SK-N-SH treated with all-trans-retinoic acid at 6 μM for 48 hours (cell line): ENCODE data around the gene DIPK1A.

ENCODE experiments used
- ATAC-seq: fragments of 200-7000 bp; cut with Tn5 transposase; 3 replicates; pipeline ENCODE4 v1.9.1; 2020; ENCODE audit warnings: mild to moderate bottlenecking, moderate library complexity
- BACH2 ChIP-seq: fragments of 250-450 bp; sonication (Bioruptor Pico); IDR thresholded peaks from 2 replicates; pipeline ENCODE4 v1.9.0; 2021; ENCODE audit warnings: mild to moderate bottlenecking, borderline replicate concordance
- CREB5 ChIP-seq: fragments of 250-450 bp; sonication (Bioruptor Pico); IDR thresholded peaks from 2 replicates; pipeline ENCODE4 v1.5.1; 2020; ENCODE audit warnings: low read depth, mild to moderate bottlenecking, moderate library complexity
- CSDC2 ChIP-seq: fragments of 250-450 bp; sonication (Bioruptor Pico); IDR thresholded peaks from 2 replicates; pipeline ENCODE4 v1.5.0; 2020; ENCODE audit warnings: mild to moderate bottlenecking, moderate library complexity
- ESRRG ChIP-seq: fragments of 250-450 bp; sonication (Bioruptor Pico); IDR thresholded peaks from 2 replicates; pipeline ENCODE4 v1.6.1; 2021; ENCODE audit warnings: mild to moderate bottlenecking
- GLIS3 ChIP-seq: fragments of 250-450 bp; sonication (Bioruptor Pico); IDR thresholded peaks from 2 replicates; pipeline ENCODE4 v1.5.0; 2020; ENCODE audit warnings: mild to moderate bottlenecking, moderate library complexity
- ISL1 ChIP-seq: fragments of 250-450 bp; sonication (Bioruptor Pico); IDR thresholded peaks from 2 replicates; pipeline ENCODE4 v2.1.2; 2022; ENCODE audit warnings: mild to moderate bottlenecking, moderate library complexity
- PATZ1 ChIP-seq: fragments of 250-450 bp; sonication (Bioruptor Pico); IDR thresholded peaks from 2 replicates; pipeline ENCODE4 v1.8.0; 2020; ENCODE audit warnings: mild to moderate bottlenecking, moderate library complexity, borderline replicate concordance
- POU6F1 ChIP-seq: fragments of 250-450 bp; sonication (Bioruptor Pico); IDR thresholded peaks from 2 replicates; pipeline ENCODE4 v1.8.0; 2021; ENCODE audit warnings: low read depth, mild to moderate bottlenecking, moderate library complexity, borderline replicate concordance
- RARB ChIP-seq: fragments of 250-450 bp; sonication (Bioruptor Pico); IDR thresholded peaks from 2 replicates; pipeline ENCODE4 v1.8.0; 2021; ENCODE audit warnings: mild to moderate bottlenecking, moderate library complexity
- SNAI2 ChIP-seq: fragments of 250-450 bp; sonication (Bioruptor Pico); IDR thresholded peaks from 2 replicates; pipeline ENCODE4 v1.5.0; 2020; ENCODE audit warnings: mild to moderate bottlenecking, moderate library complexity
- TCF4 ChIP-seq: fragments of 250-450 bp; sonication (Bioruptor Pico); IDR thresholded peaks from 2 replicates; pipeline ENCODE4 v1.8.0; 2021; ENCODE audit warnings: mild to moderate bottlenecking, moderate library complexity, borderline replicate concordance
- TOX ChIP-seq: fragments of 250-450 bp; sonication (Bioruptor Pico); IDR thresholded peaks from 2 replicates; pipeline ENCODE4 v1.8.0; 2021; ENCODE audit warnings: mild to moderate bottlenecking, moderate library complexity, borderline replicate concordance
- TSHZ2 ChIP-seq: fragments of 250-450 bp; sonication (Bioruptor Pico); IDR thresholded peaks from 2 replicates; pipeline ENCODE4 v1.5.0; 2020; ENCODE audit warnings: mild to moderate bottlenecking, moderate library complexity
- ZFP3 ChIP-seq: fragments of 250-450 bp; sonication (Bioruptor Pico); IDR thresholded peaks from 2 replicates; pipeline ENCODE4 v1.5.0; 2020; ENCODE audit warnings: mild to moderate bottlenecking, moderate library complexity
- ZFP30 ChIP-seq: fragments of 450-650 bp; formaldehyde crosslinking; IDR thresholded peaks from 2 replicates; pipeline ENCODE4 v1.5.0; 2022; ENCODE audit warnings: mild to moderate bottlenecking, moderate library complexity
- ZNF70 ChIP-seq: fragments of 450-650 bp; formaldehyde crosslinking; IDR thresholded peaks from 2 replicates; pipeline ENCODE4 v1.5.0; 2020; ENCODE audit warnings: mild to moderate bottlenecking, moderate library complexity
- ZNF8 ChIP-seq: fragments of 450-650 bp; formaldehyde crosslinking; IDR thresholded peaks from 2 replicates; pipeline ENCODE4 v1.5.0; 2020; ENCODE audit warnings: mild to moderate bottlenecking, moderate library complexity

The DIPK1A gene

GRCh38 chr1:92808381-92808780, 152.9 kb downstream of the DIPK1A start:
- ATAC-seq = no peak
- TF ChIP-seq ZNF70 = no peak
- TF ChIP-seq ESRRG (CRISPR knock-in tag) = no peak
- TF ChIP-seq RARB (CRISPR knock-in tag) = no peak
- TF ChIP-seq PATZ1 = no peak
- no peak for TF ChIP-seq SNAI2 (CRISPR knock-in tag)
- no peak for TF ChIP-seq ISL1 (CRISPR knock-in tag)
- no peak for TF ChIP-seq CSDC2 (CRISPR knock-in tag)

GRCh38 chr1:92805216-92805615, 156.0 kb downstream of the DIPK1A start:
- no peak for TF ChIP-seq ZFP30 (CRISPR knock-in tag)
- TF ChIP-seq BACH2 (CRISPR knock-in tag) = no peak
- TF ChIP-seq ZFP3 (CRISPR knock-in tag) = no peak
- TF ChIP-seq TCF4 (CRISPR knock-in tag) = no peak
- TF ChIP-seq ESRRG (CRISPR knock-in tag) = no peak
- TF ChIP-seq POU6F1 = no peak
- no peak for TF ChIP-seq CREB5 (CRISPR knock-in tag)
- TF ChIP-seq RARB (CRISPR knock-in tag) = no peak
- TF ChIP-seq GLIS3 (CRISPR knock-in tag) = no peak
- TF ChIP-seq PATZ1 = no peak
- no peak for TF ChIP-seq SNAI2 (CRISPR knock-in tag)
- TF ChIP-seq TOX = no peak
- TF ChIP-seq ISL1 (CRISPR knock-in tag) = no peak
- TF ChIP-seq ZNF70 = no peak
- no peak for ATAC-seq

- TF ChIP-seq TOX = no peak
- peak; percentile 75; the same call in 1 of the 2 replicates for TF ChIP-seq CREB5 (CRISPR knock-in tag)
- 0 out of 2 replicates have a peak, but pooled peaks have one; percentile 22 for TF ChIP-seq ISL1 (CRISPR knock-in tag)
- TF ChIP-seq, all 23 proteins: peak for 2
- peak; percentile 99 for ATAC-seq
These were observed 156.5 kb downstream of the DIPK1A start for GRCh38 chr1:92804721-92805201.

GRCh38 chr1:92803140-92803887, 157.9 kb downstream of the DIPK1A start:
- ATAC-seq = no peak
- no peak for TF ChIP-seq POU6F1
- no peak for TF ChIP-seq TOX
- TF ChIP-seq GLIS3 (CRISPR knock-in tag) = no peak
- TF ChIP-seq TSHZ2 (CRISPR knock-in tag) = no peak
- TF ChIP-seq ESRRG (CRISPR knock-in tag) = no peak
- TF ChIP-seq PATZ1 = no peak
- no peak for TF ChIP-seq ZNF8 (CRISPR knock-in tag)
